ENCODE data around the gene DHRS9. TPM values are rescaled to one million over a fixed set of nuclear protein-coding genes. Genes with fewer than 3 reads are reported as not detected.

DHRS9 gene
- total RNA-seq, 2 donors from 2014 or later = 102 to 144 TPM

- Histone ChIP-seq H3K9ac (ENCODE audit: low read depth in 2 of 2, low read length in 2 of 2) (no peak overlapping the region), H3K9me3 (no peaks in the 10 kb centered on the region), H3K4me1 (no peaks in the 10 kb centered on the region), H3K27ac (no peak overlapping the region), H3K4me3 (no peak overlapping the region), H3K27me3 (no peaks in the 10 kb centered on the region), H3K36me3 (no peaks in the 10 kb centered on the region)
- DNase-seq = no peak
- intact Hi-C loops (cut with DNase I) = no loop called here
- TF ChIP-seq, protein P1, sequence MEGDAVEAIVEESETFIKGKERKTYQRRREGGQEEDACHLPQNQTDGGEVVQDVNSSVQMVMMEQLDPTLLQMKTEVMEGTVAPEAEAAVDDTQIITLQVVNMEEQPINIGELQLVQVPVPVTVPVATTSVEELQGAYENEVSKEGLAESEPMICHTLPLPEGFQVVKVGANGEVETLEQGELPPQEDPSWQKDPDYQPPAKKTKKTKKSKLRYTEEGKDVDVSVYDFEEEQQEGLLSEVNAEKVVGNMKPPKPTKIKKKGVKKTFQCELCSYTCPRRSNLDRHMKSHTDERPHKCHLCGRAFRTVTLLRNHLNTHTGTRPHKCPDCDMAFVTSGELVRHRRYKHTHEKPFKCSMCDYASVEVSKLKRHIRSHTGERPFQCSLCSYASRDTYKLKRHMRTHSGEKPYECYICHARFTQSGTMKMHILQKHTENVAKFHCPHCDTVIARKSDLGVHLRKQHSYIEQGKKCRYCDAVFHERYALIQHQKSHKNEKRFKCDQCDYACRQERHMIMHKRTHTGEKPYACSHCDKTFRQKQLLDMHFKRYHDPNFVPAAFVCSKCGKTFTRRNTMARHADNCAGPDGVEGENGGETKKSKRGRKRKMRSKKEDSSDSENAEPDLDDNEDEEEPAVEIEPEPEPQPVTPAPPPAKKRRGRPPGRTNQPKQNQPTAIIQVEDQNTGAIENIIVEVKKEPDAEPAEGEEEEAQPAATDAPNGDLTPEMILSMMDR (IDR thresholded peaks at IDR 0.05) = no peak
These were observed 69.8 kb downstream of the DHRS9 start for GRCh38 chr2:169139145-169139544.

GRCh38 chr2:169139993-169140767 lies 70.8 kb downstream of the DHRS9 start:
- H3K9ac ChIP-seq (ENCODE audit: low read depth in 2 of 2, low read length in 2 of 2) = no peak overlapping the region
- H3K4me3 ChIP-seq = no peak overlapping the region
- H3K36me3 ChIP-seq = no peaks in the 10 kb centered on the region
- no peaks in the 10 kb centered on the region for H3K4me1 ChIP-seq
- H3K27me3 ChIP-seq = no peaks in the 10 kb centered on the region
- TF ChIP-seq, protein P1 (IDR thresholded peaks at IDR 0.05) = no peak
- DNase-seq = no peak
- H3K27ac ChIP-seq = no peak overlapping the region
- intact Hi-C loops (cut with DNase I) = loop anchor here (5.0 kb wide), 2 partner anchors 33 to 188 kb away; no protein-coding TSS in a partner anchor
- H3K9me3 ChIP-seq = no peaks in the 10 kb centered on the region

DNA sequence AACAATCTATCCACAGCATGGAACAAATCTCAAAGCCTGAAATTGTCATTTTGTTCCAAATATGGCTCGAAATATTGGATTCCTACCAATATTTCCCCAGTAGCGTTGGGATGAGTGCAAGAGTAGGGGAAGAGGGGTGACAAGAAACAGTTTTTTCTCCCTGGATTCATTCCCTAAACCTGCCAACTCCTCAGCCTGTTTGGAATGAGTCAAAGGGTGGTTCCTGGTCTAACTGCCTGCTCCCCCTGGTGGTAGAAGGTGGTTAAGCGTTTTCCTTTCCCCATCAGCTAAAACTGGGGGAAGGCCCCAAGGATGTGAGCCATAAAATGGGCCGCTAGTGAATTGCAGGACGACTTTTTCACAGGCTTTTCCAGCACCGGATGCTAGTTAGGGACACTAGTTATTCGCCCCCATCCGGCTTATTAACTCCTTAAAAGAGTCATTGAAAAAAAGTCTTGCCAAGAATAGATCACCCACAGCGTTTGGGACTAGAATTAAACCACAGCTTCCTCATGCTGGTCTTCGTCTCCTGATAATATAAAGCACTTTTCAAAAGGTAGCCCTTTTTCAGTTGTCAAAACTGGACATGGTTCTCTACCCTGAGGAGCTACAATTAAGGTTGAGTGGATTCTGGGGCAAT lies 72.5 kb downstream of the DHRS9 start:
- no peaks in the 10 kb centered on the region for H3K9me3 ChIP-seq
- no peak overlapping the region for H3K9ac ChIP-seq (ENCODE audit: low read depth in 2 of 2, low read length in 2 of 2)
- no peaks in the 10 kb centered on the region for H3K36me3 ChIP-seq
- peak; percentile 75 for DNase-seq
- intact Hi-C loops (cut with DNase I) = loop anchor here (5.0 kb wide), 2 partner anchors 35 to 190 kb away; no protein-coding TSS in a partner anchor
- H3K4me1 ChIP-seq = no peaks in the 10 kb centered on the region
- H3K27me3 ChIP-seq = no peaks in the 10 kb centered on the region
- no peak overlapping the region for H3K27ac ChIP-seq
- TF ChIP-seq, protein P1 (IDR thresholded peaks at IDR 0.05) = peak; percentile 77
- no peak overlapping the region for H3K4me3 ChIP-seq

- intact Hi-C loops (cut with DNase I) = loop anchor here (5.0 kb wide), 2 partner anchors 37 to 192 kb away; no protein-coding TSS in a partner anchor
- DNase-seq = no peak
- no peaks in the 10 kb centered on the region for H3K36me3 ChIP-seq
- no peaks in the 10 kb centered on the region for H3K27me3 ChIP-seq
- no peaks in the 10 kb centered on the region for H3K9me3 ChIP-seq
- TF ChIP-seq, protein P1 (IDR thresholded peaks at IDR 0.05) = no peak
- no peak overlapping the region for H3K9ac ChIP-seq (ENCODE audit: low read depth in 2 of 2, low read length in 2 of 2)
- H3K4me3 ChIP-seq = no peak overlapping the region
- H3K27ac ChIP-seq = no peak overlapping the region
- no peaks in the 10 kb centered on the region for H3K4me1 ChIP-seq
These were observed 74.6 kb downstream of the DHRS9 start for GRCh38 chr2:169143998-169144397.

Other genes starting within 250 kb of the DHRS9 start
- 10 to 100 TPM in 1 of 2 donors, 1 to 10 TPM in 1; 5.2 to 16.0 TPM for gene SPC25, start 179.1 kb upstream of the DHRS9 start, total RNA-seq
- gene G6PC2, start 168.3 kb upstream of the DHRS9 start, total RNA-seq = under 1 TPM in 1 of 2 donors, not detected in 1; 0.11 TPM
- gene ABCB11, start 38.2 kb upstream of the DHRS9 start, total RNA-seq = 1 to 10 TPM in 1 of 2 donors, under 1 TPM in 1; 0.74 to 1.1 TPM

Measured in colonic mucosa (tissue), 4 donors.